ENCODE data around the gene RPRD1B. TPM values are rescaled to one million over a fixed set of nuclear protein-coding genes. Genes with fewer than 3 reads are reported as not detected.

Gene RPRD1B
- total and polyA plus RNA-seq, 2 experiments from 2014 or later = 7.3 to 24.3 TPM

DNA sequence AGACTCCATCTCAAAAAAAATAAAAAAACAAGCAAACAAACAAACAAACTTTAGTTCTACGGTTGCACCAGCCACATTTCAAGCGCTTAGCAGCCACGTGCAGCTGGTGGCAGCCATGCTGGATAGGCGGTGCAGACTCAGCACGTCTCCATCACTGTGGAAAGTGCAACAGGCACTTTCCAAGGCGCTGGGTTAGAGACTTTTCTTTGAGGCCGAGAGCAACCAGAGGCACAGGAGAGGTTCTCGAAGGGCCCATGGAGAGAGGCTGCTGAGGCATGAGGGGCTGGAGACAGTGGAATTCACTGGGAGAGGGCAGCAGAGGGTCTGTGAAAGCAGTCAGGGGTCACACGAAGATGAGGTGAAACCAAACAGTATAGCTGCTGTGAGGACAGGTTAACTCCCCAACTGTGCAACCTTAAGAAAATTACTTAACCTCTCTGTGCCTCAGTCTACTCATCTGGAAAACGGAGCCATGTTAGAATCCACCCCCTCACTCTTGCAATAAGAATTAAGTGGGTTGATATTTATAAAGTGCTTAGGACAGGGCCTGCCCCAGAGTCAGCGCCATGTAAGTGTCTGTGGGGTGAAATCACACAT is 104.0 kb downstream of the RPRD1B start:
- H3K4me1 Mint-ChIP-seq = peaks cover 3% of the 10 kb centered on the region; the same call in 2 of the 3 replicates
- Histone ChIP-seq H3F3A (replicated peaks; ENCODE audit: low read depth) (no peaks in the 10 kb centered on the region), H3K36me3 (ENCODE audit: insufficient read depth) (no peaks in the 10 kb centered on the region), H3K4me1 (ENCODE audit: insufficient read depth) (peaks cover 5% of the 10 kb centered on the region; the same call in 1 of the 2 replicates), H4K20me1 (replicated peaks; ENCODE audit: insufficient read depth) (no peaks in the 10 kb centered on the region), H3K79me2 (replicated peaks; ENCODE audit: insufficient read depth) (no peaks in the 10 kb centered on the region), H3K27me3 (ENCODE audit: insufficient read depth) (no peaks in the 10 kb centered on the region), H3K4me2 (no peak overlapping the region), H3K4me3 (no peak overlapping the region), H3K27ac (ENCODE audit: low read depth) (no peak overlapping the region), H2AFZ (no peak overlapping the region), H3K9me2 (ENCODE audit: insufficient read depth) (no peaks in the 10 kb centered on the region)
- peaks cover 7% of the 10 kb centered on the region for H3K27me3 Mint-ChIP-seq (ENCODE audit: insufficient read depth, low read depth, poor library complexity)
- no peaks in the 10 kb centered on the region for H3K36me3 Mint-ChIP-seq (ENCODE audit: low read depth)
- no peak overlapping the region for H3K4me3 Mint-ChIP-seq
- H3K27ac Mint-ChIP-seq = no peak overlapping the region
- TF ChIP-seq NANOG (IDR thresholded peaks at IDR 0.05; ENCODE audit: borderline replicate concordance) (no peak), CREB1 (CRISPR knock-in tag; IDR thresholded peaks at IDR 0.05; ENCODE audit: low read depth) (no peak), EZH2phosphoT487 (IDR thresholded peaks at IDR 0.05; ENCODE audit: unreplicated experiment) (no peak)
- TF ChIP-seq, protein P1, sequence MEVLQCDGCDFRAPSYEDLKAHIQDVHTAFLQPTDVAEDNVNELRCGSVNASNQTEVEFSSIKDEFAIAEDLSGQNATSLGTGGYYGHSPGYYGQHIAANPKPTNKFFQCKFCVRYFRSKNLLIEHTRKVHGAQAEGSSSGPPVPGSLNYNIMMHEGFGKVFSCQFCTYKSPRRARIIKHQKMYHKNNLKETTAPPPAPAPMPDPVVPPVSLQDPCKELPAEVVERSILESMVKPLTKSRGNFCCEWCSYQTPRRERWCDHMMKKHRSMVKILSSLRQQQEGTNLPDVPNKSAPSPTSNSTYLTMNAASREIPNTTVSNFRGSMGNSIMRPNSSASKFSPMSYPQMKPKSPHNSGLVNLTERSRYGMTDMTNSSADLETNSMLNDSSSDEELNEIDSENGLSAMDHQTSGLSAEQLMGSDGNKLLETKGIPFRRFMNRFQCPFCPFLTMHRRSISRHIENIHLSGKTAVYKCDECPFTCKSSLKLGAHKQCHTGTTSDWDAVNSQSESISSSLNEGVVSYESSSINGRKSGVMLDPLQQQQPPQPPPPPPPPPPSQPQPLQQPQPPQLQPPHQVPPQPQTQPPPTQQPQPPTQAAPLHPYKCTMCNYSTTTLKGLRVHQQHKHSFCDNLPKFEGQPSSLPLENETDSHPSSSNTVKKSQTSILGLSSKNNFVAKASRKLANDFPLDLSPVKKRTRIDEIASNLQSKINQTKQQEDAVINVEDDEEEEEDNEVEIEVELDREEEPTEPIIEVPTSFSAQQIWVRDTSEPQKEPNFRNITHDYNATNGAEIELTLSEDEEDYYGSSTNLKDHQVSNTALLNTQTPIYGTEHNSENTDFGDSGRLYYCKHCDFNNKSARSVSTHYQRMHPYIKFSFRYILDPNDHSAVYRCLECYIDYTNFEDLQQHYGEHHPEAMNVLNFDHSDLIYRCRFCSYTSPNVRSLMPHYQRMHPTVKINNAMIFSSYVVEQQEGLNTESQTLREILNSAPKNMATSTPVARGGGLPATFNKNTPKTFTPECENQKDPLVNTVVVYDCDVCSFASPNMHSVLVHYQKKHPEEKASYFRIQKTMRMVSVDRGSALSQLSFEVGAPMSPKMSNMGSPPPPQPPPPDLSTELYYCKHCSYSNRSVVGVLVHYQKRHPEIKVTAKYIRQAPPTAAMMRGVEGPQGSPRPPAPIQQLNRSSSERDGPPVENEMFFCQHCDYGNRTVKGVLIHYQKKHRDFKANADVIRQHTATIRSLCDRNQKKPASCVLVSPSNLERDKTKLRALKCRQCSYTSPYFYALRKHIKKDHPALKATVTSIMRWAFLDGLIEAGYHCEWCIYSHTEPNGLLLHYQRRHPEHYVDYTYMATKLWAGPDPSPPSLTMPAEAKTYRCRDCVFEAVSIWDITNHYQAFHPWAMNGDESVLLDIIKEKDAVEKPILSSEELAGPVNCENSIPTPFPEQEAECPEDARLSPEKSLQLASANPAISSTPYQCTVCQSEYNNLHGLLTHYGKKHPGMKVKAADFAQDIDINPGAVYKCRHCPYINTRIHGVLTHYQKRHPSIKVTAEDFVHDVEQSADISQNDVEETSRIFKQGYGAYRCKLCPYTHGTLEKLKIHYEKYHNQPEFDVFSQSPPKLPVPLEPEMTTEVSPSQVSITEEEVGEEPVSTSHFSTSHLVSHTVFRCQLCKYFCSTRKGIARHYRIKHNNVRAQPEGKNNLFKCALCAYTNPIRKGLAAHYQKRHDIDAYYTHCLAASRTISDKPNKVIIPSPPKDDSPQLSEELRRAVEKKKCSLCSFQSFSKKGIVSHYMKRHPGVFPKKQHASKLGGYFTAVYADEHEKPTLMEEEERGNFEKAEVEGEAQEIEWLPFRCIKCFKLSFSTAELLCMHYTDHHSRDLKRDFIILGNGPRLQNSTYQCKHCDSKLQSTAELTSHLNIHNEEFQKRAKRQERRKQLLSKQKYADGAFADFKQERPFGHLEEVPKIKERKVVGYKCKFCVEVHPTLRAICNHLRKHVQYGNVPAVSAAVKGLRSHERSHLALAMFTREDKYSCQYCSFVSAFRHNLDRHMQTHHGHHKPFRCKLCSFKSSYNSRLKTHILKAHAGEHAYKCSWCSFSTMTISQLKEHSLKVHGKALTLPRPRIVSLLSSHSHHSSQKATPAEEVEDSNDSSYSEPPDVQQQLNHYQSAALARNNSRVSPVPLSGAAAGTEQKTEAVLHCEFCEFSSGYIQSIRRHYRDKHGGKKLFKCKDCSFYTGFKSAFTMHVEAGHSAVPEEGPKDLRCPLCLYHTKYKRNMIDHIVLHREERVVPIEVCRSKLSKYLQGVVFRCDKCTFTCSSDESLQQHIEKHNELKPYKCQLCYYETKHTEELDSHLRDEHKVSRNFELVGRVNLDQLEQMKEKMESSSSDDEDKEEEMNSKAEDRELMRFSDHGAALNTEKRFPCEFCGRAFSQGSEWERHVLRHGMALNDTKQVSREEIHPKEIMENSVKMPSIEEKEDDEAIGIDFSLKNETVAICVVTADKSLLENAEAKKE (CRISPR knock-in tag; IDR thresholded peaks at IDR 0.05) = no peak
- TF ChIP-seq, protein P2, sequence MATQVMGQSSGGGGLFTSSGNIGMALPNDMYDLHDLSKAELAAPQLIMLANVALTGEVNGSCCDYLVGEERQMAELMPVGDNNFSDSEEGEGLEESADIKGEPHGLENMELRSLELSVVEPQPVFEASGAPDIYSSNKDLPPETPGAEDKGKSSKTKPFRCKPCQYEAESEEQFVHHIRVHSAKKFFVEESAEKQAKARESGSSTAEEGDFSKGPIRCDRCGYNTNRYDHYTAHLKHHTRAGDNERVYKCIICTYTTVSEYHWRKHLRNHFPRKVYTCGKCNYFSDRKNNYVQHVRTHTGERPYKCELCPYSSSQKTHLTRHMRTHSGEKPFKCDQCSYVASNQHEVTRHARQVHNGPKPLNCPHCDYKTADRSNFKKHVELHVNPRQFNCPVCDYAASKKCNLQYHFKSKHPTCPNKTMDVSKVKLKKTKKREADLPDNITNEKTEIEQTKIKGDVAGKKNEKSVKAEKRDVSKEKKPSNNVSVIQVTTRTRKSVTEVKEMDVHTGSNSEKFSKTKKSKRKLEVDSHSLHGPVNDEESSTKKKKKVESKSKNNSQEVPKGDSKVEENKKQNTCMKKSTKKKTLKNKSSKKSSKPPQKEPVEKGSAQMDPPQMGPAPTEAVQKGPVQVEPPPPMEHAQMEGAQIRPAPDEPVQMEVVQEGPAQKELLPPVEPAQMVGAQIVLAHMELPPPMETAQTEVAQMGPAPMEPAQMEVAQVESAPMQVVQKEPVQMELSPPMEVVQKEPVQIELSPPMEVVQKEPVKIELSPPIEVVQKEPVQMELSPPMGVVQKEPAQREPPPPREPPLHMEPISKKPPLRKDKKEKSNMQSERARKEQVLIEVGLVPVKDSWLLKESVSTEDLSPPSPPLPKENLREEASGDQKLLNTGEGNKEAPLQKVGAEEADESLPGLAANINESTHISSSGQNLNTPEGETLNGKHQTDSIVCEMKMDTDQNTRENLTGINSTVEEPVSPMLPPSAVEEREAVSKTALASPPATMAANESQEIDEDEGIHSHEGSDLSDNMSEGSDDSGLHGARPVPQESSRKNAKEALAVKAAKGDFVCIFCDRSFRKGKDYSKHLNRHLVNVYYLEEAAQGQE (IDR thresholded peaks at IDR 0.05; ENCODE audit: unreplicated experiment) = no peak
- TF ChIP-seq, protein P3, sequence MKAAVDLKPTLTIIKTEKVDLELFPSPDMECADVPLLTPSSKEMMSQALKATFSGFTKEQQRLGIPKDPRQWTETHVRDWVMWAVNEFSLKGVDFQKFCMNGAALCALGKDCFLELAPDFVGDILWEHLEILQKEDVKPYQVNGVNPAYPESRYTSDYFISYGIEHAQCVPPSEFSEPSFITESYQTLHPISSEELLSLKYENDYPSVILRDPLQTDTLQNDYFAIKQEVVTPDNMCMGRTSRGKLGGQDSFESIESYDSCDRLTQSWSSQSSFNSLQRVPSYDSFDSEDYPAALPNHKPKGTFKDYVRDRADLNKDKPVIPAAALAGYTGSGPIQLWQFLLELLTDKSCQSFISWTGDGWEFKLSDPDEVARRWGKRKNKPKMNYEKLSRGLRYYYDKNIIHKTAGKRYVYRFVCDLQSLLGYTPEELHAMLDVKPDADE (IDR thresholded peaks at IDR 0.05) = no peak
- no peak for DNase-seq (ENCODE audit: low spot score)
- no peak for ATAC-seq
- no peaks in the 10 kb centered on the region; the same call in 2 of the 3 replicates for H3K9me3 Mint-ChIP-seq
